MCF 10A (cell line): Measurements from ENCODE around the gene GRIN2C. TPM values are rescaled to one million over a fixed set of nuclear protein-coding genes. Genes with fewer than 3 reads are reported as not detected.

Experiments
- BruUV-seq: library from RNA; stranded (reverse); fragments of 400-500 nt; replicated peaks from 2 replicates; lab custom pipeline; 2021; lab: Mats Ljungman, UMichigan
- CTCF ChIA-PET: fragments of 300-600 bp; sonication (Branson Sonifier 250); formaldehyde crosslinking; extraction: SDS; loops from one replicate; lab custom pipeline; 2021; ENCODE audit warnings: antibody characterized with exemption, inconsistent platforms; lab: Yijun Ruan, JAX
- POLR2A ChIA-PET: fragments of 300-600, 350-650 bp; sonication (Branson Sonifier 250); formaldehyde crosslinking; extraction: SDS; loops from one replicate; lab custom pipeline; 2020; ENCODE audit warnings: antibody characterized with exemption, inconsistent platforms; lab: Yijun Ruan, JAX
- DNase-seq: peaks from one replicate; pipeline ENCODE4 v3.0.0-alpha.2; 2018; ENCODE audit not compliant: unreplicated experiment
- H3K27ac Mint-ChIP-seq: one replicate; pipeline ENCODE4 v1.8.0; 2022; ENCODE audit warnings: mild to moderate bottlenecking, low read depth, mixed read lengths; ENCODE audit not compliant: unreplicated experiment
- H3K27me3 Mint-ChIP-seq: one replicate; pipeline ENCODE4 v1.8.0; 2022; ENCODE audit warnings: mixed read lengths; ENCODE audit not compliant: insufficient read depth, unreplicated experiment
- H3K36me3 Mint-ChIP-seq: one replicate; pipeline ENCODE4 v1.8.0; 2022; ENCODE audit warnings: mild to moderate bottlenecking, moderate library complexity, mixed read lengths; ENCODE audit not compliant: insufficient read depth, unreplicated experiment
- H3K4me1 Mint-ChIP-seq: one replicate; pipeline ENCODE4 v1.8.0; 2022; ENCODE audit warnings: mixed read lengths; ENCODE audit not compliant: insufficient read depth, unreplicated experiment
- H3K4me3 Mint-ChIP-seq: one replicate; pipeline ENCODE4 v1.8.0; 2022; ENCODE audit warnings: mild to moderate bottlenecking, moderate library complexity, mixed read lengths; ENCODE audit not compliant: unreplicated experiment
- H3K9me3 Mint-ChIP-seq: one replicate; pipeline ENCODE4 v1.8.0; 2022; ENCODE audit warnings: mixed read lengths; ENCODE audit not compliant: unreplicated experiment
- CTCF ChIP-seq: fragments of 200-600 bp; IDR thresholded peaks from one replicate; pipeline ENCODE4 v1.8.0; 2022; ENCODE audit warnings: antibody characterized with exemption, mild to moderate bottlenecking; ENCODE audit not compliant: unreplicated experiment
- intact Hi-C: fragments of 100-400 bp; cut with micrococcal nuclease; formaldehyde crosslinking; loops from 2 replicates; pipeline ENCODE4 v1.14.1; 2022
- total RNA-seq: library from RNA; stranded (reverse); gene quantifications from 2 replicates; pipeline ENCODE4 v1.2.3, GENCODE V29; 2022

Gene GRIN2C
- total RNA-seq, 1 experiment from 2014 or later, result 0.28 TPM

GRCh38 chr17:74792586-74793105 is 67.0 kb downstream of the GRIN2C start:
- TF ChIP-seq CTCF, result no peak
- no peak overlapping the region for H3K27ac Mint-ChIP-seq
- POLR2A ChIA-PET, result interaction anchor here (1.3 kb wide), 1 partner anchor 64 kb away, joined by 3 read pairs; no protein-coding TSS in a partner anchor
- BruUV-seq, result no TSS peak
- intact Hi-C loops, result no loop called here
- CTCF ChIA-PET, result interaction anchor here (0.6 to 1.7 kb wide), 5 partner anchors 14 to 76 kb away, joined by 3 to 4 read pairs (median 3); no protein-coding TSS in a partner anchor
- peaks cover 25% of the 10 kb centered on the region for H3K36me3 Mint-ChIP-seq
- no peak overlapping the region for H3K4me3 Mint-ChIP-seq
- H3K9me3 Mint-ChIP-seq, result no peaks in the 10 kb centered on the region
- no peaks in the 10 kb centered on the region for H3K27me3 Mint-ChIP-seq
- no peak for DNase-seq
- H3K4me1 Mint-ChIP-seq, result no peaks in the 10 kb centered on the region

Other genes starting within 250 kb of the GRIN2C start
- gene CD300E, start 236.1 kb downstream of the GRIN2C start, total RNA-seq, result not detected in 2 replicates
- gene CD300LF, start 147.0 kb downstream of the GRIN2C start, total RNA-seq, result not detected in 2 replicates
- not detected in 2 replicates for gene RAB37, start 122.6 kb downstream of the GRIN2C start, total RNA-seq
- gene NHERF1, start 111.3 kb downstream of the GRIN2C start, total RNA-seq, result 23.9 and 25.3 TPM in 2 replicates
- 58.1 and 64.8 TPM in 2 replicates for gene NAT9, start 83.5 kb downstream of the GRIN2C start, total RNA-seq
- gene FDXR, start 13.1 kb upstream of the GRIN2C start, total RNA-seq, result 25.0 and 29.7 TPM in 2 replicates
- gene FADS6, start 33.7 kb upstream of the GRIN2C start, total RNA-seq, result not detected in 2 replicates
- gene USH1G, start 63.4 kb upstream of the GRIN2C start, total RNA-seq, result not detected in 2 replicates
- gene OTOP2, start 64.4 kb upstream of the GRIN2C start, total RNA-seq, result not detected in 2 replicates
- gene OTOP3, start 76.0 kb upstream of the GRIN2C start, total RNA-seq, result not detected in 2 replicates
- 3.2 and 7.0 TPM in 2 replicates for gene HID1, start 112.9 kb upstream of the GRIN2C start, total RNA-seq
- 3.4 and 4.1 TPM in 2 replicates for gene CDR2L, start 127.7 kb upstream of the GRIN2C start, total RNA-seq
- gene MRPL58, start 152.8 kb upstream of the GRIN2C start, total RNA-seq, result 56.5 and 71.2 TPM in 2 replicates
- 362 and 455 TPM in 2 replicates for gene ATP5PD, start 187.1 kb upstream of the GRIN2C start, total RNA-seq
- 11.9 and 12.8 TPM in 2 replicates for gene KCTD2, start 187.3 kb upstream of the GRIN2C start, total RNA-seq
- 26.0 and 33.1 TPM in 2 replicates for gene SLC16A5, start 228.1 kb upstream of the GRIN2C start, total RNA-seq